ENCODE results near the gene PARN.
A peak's percentile ranks its signal among the peaks of the same experiment; 100 is the strongest.
"Not testable (repeated sequence)": the region's sequence is repeated elsewhere in the genome, so short reads cannot be mapped to it uniquely, and the experiment has no call there.

PARN gene

GRCh38 chr16:14613991-14614390, 16.1 kb downstream of the PARN start:
- FAIRE-seq (no peak), DNase-seq (ENCODE audit: insufficient read length, low spot score) (no peak)
- no peak for TF ChIP-seq SPI1 (IDR thresholded peaks at IDR 0.05; ENCODE audit: low read depth, low read length)
- no peak for TF ChIP-seq PAX5 (IDR thresholded peaks at IDR 0.05; ENCODE audit: insufficient read depth, low read length, severe bottlenecking)
- no peak for TF ChIP-seq POLR2AphosphoS5 (IDR thresholded peaks at IDR 0.05; ENCODE audit: low read depth, low read length)
- no peak for TF ChIP-seq POU2F2 (IDR thresholded peaks at IDR 0.05; ENCODE audit: low read depth, low read length)
- no peak for TF ChIP-seq POLR2A (IDR thresholded peaks at IDR 0.05; ENCODE audit: low read depth, low read length)
- TF ChIP-seq TAF1 (IDR thresholded peaks at IDR 0.05; ENCODE audit: low read depth, low read length): no peak

- FAIRE-seq: no peak
- DNase-seq (ENCODE audit: insufficient read length, low spot score): no peak
- TF ChIP-seq TAF1 (IDR thresholded peaks at IDR 0.05; ENCODE audit: low read depth, low read length): no peak
- TF ChIP-seq POLR2AphosphoS5 (IDR thresholded peaks at IDR 0.05; ENCODE audit: low read depth, low read length): no peak
- TF ChIP-seq POU2F2 (IDR thresholded peaks at IDR 0.05; ENCODE audit: low read depth, low read length): no peak
- no peak for TF ChIP-seq SPI1 (IDR thresholded peaks at IDR 0.05; ENCODE audit: low read depth, low read length)
- no peak for TF ChIP-seq PAX5 (IDR thresholded peaks at IDR 0.05; ENCODE audit: insufficient read depth, low read length, severe bottlenecking)
- TF ChIP-seq POLR2A (IDR thresholded peaks at IDR 0.05; ENCODE audit: low read depth, low read length): no peak
Measured at GRCh38 chr16:14611660-14612059, 18.4 kb downstream of the PARN start.

- TF ChIP-seq POLR2A (IDR thresholded peaks at IDR 0.05; ENCODE audit: low read depth, low read length) (no peak), POU2F2 (IDR thresholded peaks at IDR 0.05; ENCODE audit: low read depth, low read length) (no peak), TAF1 (IDR thresholded peaks at IDR 0.05; ENCODE audit: low read depth, low read length) (no peak), PAX5 (IDR thresholded peaks at IDR 0.05; ENCODE audit: insufficient read depth, low read length, severe bottlenecking) (no peak), SPI1 (IDR thresholded peaks at IDR 0.05; ENCODE audit: low read depth, low read length) (no peak), POLR2AphosphoS5 (IDR thresholded peaks at IDR 0.05; ENCODE audit: low read depth, low read length) (no peak)
- DNase-seq (ENCODE audit: insufficient read length, low spot score): no peak
- peak; percentile 40 for FAIRE-seq
Measured at GRCh38 chr16:14609716-14610115, 20.3 kb downstream of the PARN start.

- no peak for TF ChIP-seq POU2F2 (IDR thresholded peaks at IDR 0.05; ENCODE audit: low read depth, low read length)
- no peak for TF ChIP-seq TAF1 (IDR thresholded peaks at IDR 0.05; ENCODE audit: low read depth, low read length)
- TF ChIP-seq SPI1 (IDR thresholded peaks at IDR 0.05; ENCODE audit: low read depth, low read length): no peak
- TF ChIP-seq POLR2AphosphoS5 (IDR thresholded peaks at IDR 0.05; ENCODE audit: low read depth, low read length): no peak
- TF ChIP-seq PAX5 (IDR thresholded peaks at IDR 0.05; ENCODE audit: insufficient read depth, low read length, severe bottlenecking): no peak
- peak; percentile 67 for FAIRE-seq
- no peak for DNase-seq (ENCODE audit: insufficient read length, low spot score)
Measured at GRCh38 chr16:14608604-14609003, 21.5 kb downstream of the PARN start.

- TF ChIP-seq TAF1 (IDR thresholded peaks at IDR 0.05; ENCODE audit: low read depth, low read length) (no peak), SPI1 (IDR thresholded peaks at IDR 0.05; ENCODE audit: low read depth, low read length) (peak; percentile 49; the same call in 1 of the 2 replicates)
- no peak for FAIRE-seq
- DNase-seq (ENCODE audit: insufficient read length, low spot score): no peak
Measured at GRCh38 chr16:14608111-14608566, 21.9 kb downstream of the PARN start.

- TF ChIP-seq POU2F2 (IDR thresholded peaks at IDR 0.05; ENCODE audit: low read depth, low read length) (no peak), POLR2AphosphoS5 (IDR thresholded peaks at IDR 0.05; ENCODE audit: low read depth, low read length) (no peak), PAX5 (IDR thresholded peaks at IDR 0.05; ENCODE audit: insufficient read depth, low read length, severe bottlenecking) (peak; percentile 59), TAF1 (IDR thresholded peaks at IDR 0.05; ENCODE audit: low read depth, low read length) (no peak), SPI1 (IDR thresholded peaks at IDR 0.05; ENCODE audit: low read depth, low read length) (no peak)
- peak; percentile 74 for FAIRE-seq
- no peak for DNase-seq (ENCODE audit: insufficient read length, low spot score)
Measured at GRCh38 chr16:14606102-14606501, 24.0 kb downstream of the PARN start.

GRCh38 chr16:14602443-14602963, 27.6 kb downstream of the PARN start:
- TF ChIP-seq SPI1 (IDR thresholded peaks at IDR 0.05; ENCODE audit: low read depth, low read length) (no peak), TAF1 (IDR thresholded peaks at IDR 0.05; ENCODE audit: low read depth, low read length) (no peak), POU2F2 (IDR thresholded peaks at IDR 0.05; ENCODE audit: low read depth, low read length) (no peak), POLR2AphosphoS5 (IDR thresholded peaks at IDR 0.05; ENCODE audit: low read depth, low read length) (no peak), POLR2A (IDR thresholded peaks at IDR 0.05; ENCODE audit: low read depth, low read length) (no peak), PAX5 (IDR thresholded peaks at IDR 0.05; ENCODE audit: insufficient read depth, low read length, severe bottlenecking) (no peak)
- FAIRE-seq: no peak
- DNase-seq (ENCODE audit: insufficient read length, low spot score): no peak

- TF ChIP-seq POU2F2 (IDR thresholded peaks at IDR 0.05; ENCODE audit: low read depth, low read length) (no peak), PAX5 (IDR thresholded peaks at IDR 0.05; ENCODE audit: insufficient read depth, low read length, severe bottlenecking) (no peak), POLR2A (IDR thresholded peaks at IDR 0.05; ENCODE audit: low read depth, low read length) (no peak), SPI1 (IDR thresholded peaks at IDR 0.05; ENCODE audit: low read depth, low read length) (no peak), POLR2AphosphoS5 (IDR thresholded peaks at IDR 0.05; ENCODE audit: low read depth, low read length) (no peak), TAF1 (IDR thresholded peaks at IDR 0.05; ENCODE audit: low read depth, low read length) (no peak)
- FAIRE-seq (no peak), DNase-seq (ENCODE audit: insufficient read length, low spot score) (no peak)
Measured at GRCh38 chr16:14600164-14600563, 29.9 kb downstream of the PARN start.

- no peak for FAIRE-seq
- TF ChIP-seq POU2F2 (IDR thresholded peaks at IDR 0.05; ENCODE audit: low read depth, low read length): no peak
- TF ChIP-seq POLR2AphosphoS5 (IDR thresholded peaks at IDR 0.05; ENCODE audit: low read depth, low read length): no peak
- no peak for TF ChIP-seq POLR2A (IDR thresholded peaks at IDR 0.05; ENCODE audit: low read depth, low read length)
- TF ChIP-seq TAF1 (IDR thresholded peaks at IDR 0.05; ENCODE audit: low read depth, low read length): no peak
- TF ChIP-seq PAX5 (IDR thresholded peaks at IDR 0.05; ENCODE audit: insufficient read depth, low read length, severe bottlenecking): no peak
- TF ChIP-seq SPI1 (IDR thresholded peaks at IDR 0.05; ENCODE audit: low read depth, low read length): no peak
- no peak for DNase-seq (ENCODE audit: insufficient read length, low spot score)
Measured at GRCh38 chr16:14586637-14587305, 43.3 kb downstream of the PARN start.

GRCh38 chr16:14585287-14585686, 44.8 kb downstream of the PARN start:
- TF ChIP-seq POLR2AphosphoS5 (IDR thresholded peaks at IDR 0.05; ENCODE audit: low read depth, low read length): no peak
- no peak for TF ChIP-seq POU2F2 (IDR thresholded peaks at IDR 0.05; ENCODE audit: low read depth, low read length)
- TF ChIP-seq POLR2A (IDR thresholded peaks at IDR 0.05; ENCODE audit: low read depth, low read length): no peak
- no peak for TF ChIP-seq SPI1 (IDR thresholded peaks at IDR 0.05; ENCODE audit: low read depth, low read length)
- TF ChIP-seq PAX5 (IDR thresholded peaks at IDR 0.05; ENCODE audit: insufficient read depth, low read length, severe bottlenecking): no peak
- no peak for TF ChIP-seq TAF1 (IDR thresholded peaks at IDR 0.05; ENCODE audit: low read depth, low read length)
- DNase-seq (ENCODE audit: insufficient read length, low spot score) (no peak), FAIRE-seq (no peak)

GRCh38 chr16:14580926-14581325, 49.1 kb downstream of the PARN start:
- FAIRE-seq: not testable (repeated sequence)

More at GRCh38 chr16:14580926-14581325, 49.1 kb downstream of the PARN start:
- not testable (repeated sequence) for DNase-seq (ENCODE audit: insufficient read length, low spot score)
